ENCODE results near the gene ANXA1.

ANXA1 gene

GRCh38 chr9:73152953-73153352, 1.3 kb downstream of the ANXA1 start:
- in situ Hi-C loops (cut with HindIII; ENCODE audit: low pct_ligation_motif_present, low sequenced_read_pairs) = loop anchor here (25.0 kb wide), 1 partner anchor 291 kb away; no protein-coding TSS in a partner anchor
- TF ChIP-seq CTCF (IDR thresholded peaks at IDR 0.05; ENCODE audit: low read depth, low read length, missing control alignments) = no peak
- Histone ChIP-seq H3K27ac (peak overlapping the region; percentile 81), H3K4me3 (ENCODE audit: low read depth, low read length) (peak overlapping the region; percentile 68), H3K27me3 (replicated peaks) (no peaks in the 10 kb centered on the region), H3K36me3 (replicated peaks) (peaks cover 11% of the 10 kb centered on the region)
- DNase-seq = no peak

- Histone ChIP-seq H3K27me3 (replicated peaks) (no peaks in the 10 kb centered on the region), H3K4me3 (ENCODE audit: low read depth, low read length) (peak overlapping the region; percentile 68), H3K36me3 (replicated peaks) (peaks cover 17% of the 10 kb centered on the region), H3K27ac (no peak overlapping the region)
- DNase-seq = no peak
- in situ Hi-C loops (cut with HindIII; ENCODE audit: low pct_ligation_motif_present, low sequenced_read_pairs) = loop anchor here (25.0 kb wide), 1 partner anchor 292 kb away; no protein-coding TSS in a partner anchor
- no peak for TF ChIP-seq CTCF (IDR thresholded peaks at IDR 0.05; ENCODE audit: low read depth, low read length, missing control alignments)
Observed at GRCh38 chr9:73153793-73154227, 2.1 kb downstream of the ANXA1 start.

- in situ Hi-C loops (cut with HindIII; ENCODE audit: low pct_ligation_motif_present, low sequenced_read_pairs) = loop anchor here (25.0 kb wide), 1 partner anchor 292 kb away; no protein-coding TSS in a partner anchor
- no peak for TF ChIP-seq CTCF (IDR thresholded peaks at IDR 0.05; ENCODE audit: low read depth, low read length, missing control alignments)
Observed at GRCh38 chr9:73154271-73154670, 2.6 kb downstream of the ANXA1 start.

GRCh38 chr9:73154722-73155121, 3.1 kb downstream of the ANXA1 start:
- no peak overlapping the region for H3K27ac ChIP-seq
- no peak for DNase-seq
- H3K27me3 ChIP-seq (replicated peaks) = no peaks in the 10 kb centered on the region
- TF ChIP-seq CTCF (IDR thresholded peaks at IDR 0.05; ENCODE audit: low read depth, low read length, missing control alignments) = no peak
- peak overlapping the region; percentile 68 for H3K4me3 ChIP-seq (ENCODE audit: low read depth, low read length)
- H3K36me3 ChIP-seq (replicated peaks) = peaks cover 24% of the 10 kb centered on the region
- in situ Hi-C loops (cut with HindIII; ENCODE audit: low pct_ligation_motif_present, low sequenced_read_pairs) = loop anchor here (25.0 kb wide), 1 partner anchor 292 kb away; no protein-coding TSS in a partner anchor

More at GRCh38 chr9:73154271-73154670, 2.6 kb downstream of the ANXA1 start:
- Histone ChIP-seq H3K36me3 (replicated peaks) (peaks cover 21% of the 10 kb centered on the region), H3K4me3 (ENCODE audit: low read depth, low read length) (peak overlapping the region; percentile 68), H3K27ac (no peak overlapping the region), H3K27me3 (replicated peaks) (no peaks in the 10 kb centered on the region)
- DNase-seq = no peak

GRCh38 chr9:73155377-73155776, 3.7 kb downstream of the ANXA1 start:
- no peak for TF ChIP-seq CTCF (IDR thresholded peaks at IDR 0.05; ENCODE audit: low read depth, low read length, missing control alignments)
- Histone ChIP-seq H3K27me3 (replicated peaks) (no peaks in the 10 kb centered on the region), H3K27ac (no peak overlapping the region), H3K36me3 (replicated peaks) (peaks cover 30% of the 10 kb centered on the region), H3K4me3 (ENCODE audit: low read depth, low read length) (no peak overlapping the region)
- in situ Hi-C loops (cut with HindIII; ENCODE audit: low pct_ligation_motif_present, low sequenced_read_pairs) = loop anchor here (25.0 kb wide), 1 partner anchor 293 kb away; no protein-coding TSS in a partner anchor
- no peak for DNase-seq

All from brain microvascular endothelial cell (primary cell).